GM21390 (cell line): ENCODE results near the gene ADSS1.

Experiments
- ATAC-seq: cut with Tn5 transposase; IDR thresholded peaks from one replicate; pipeline ENCODE4 v1.9.1; 2021; ENCODE audit not compliant: unreplicated experiment

The ADSS1 gene

GRCh38 chr14:104731320-104732294 lies 7.6 kb downstream of the ADSS1 start:
- no peak for ATAC-seq

- no peak for ATAC-seq
These were observed 8.4 kb downstream of the ADSS1 start for GRCh38 chr14:104732355-104732804.

DNA sequence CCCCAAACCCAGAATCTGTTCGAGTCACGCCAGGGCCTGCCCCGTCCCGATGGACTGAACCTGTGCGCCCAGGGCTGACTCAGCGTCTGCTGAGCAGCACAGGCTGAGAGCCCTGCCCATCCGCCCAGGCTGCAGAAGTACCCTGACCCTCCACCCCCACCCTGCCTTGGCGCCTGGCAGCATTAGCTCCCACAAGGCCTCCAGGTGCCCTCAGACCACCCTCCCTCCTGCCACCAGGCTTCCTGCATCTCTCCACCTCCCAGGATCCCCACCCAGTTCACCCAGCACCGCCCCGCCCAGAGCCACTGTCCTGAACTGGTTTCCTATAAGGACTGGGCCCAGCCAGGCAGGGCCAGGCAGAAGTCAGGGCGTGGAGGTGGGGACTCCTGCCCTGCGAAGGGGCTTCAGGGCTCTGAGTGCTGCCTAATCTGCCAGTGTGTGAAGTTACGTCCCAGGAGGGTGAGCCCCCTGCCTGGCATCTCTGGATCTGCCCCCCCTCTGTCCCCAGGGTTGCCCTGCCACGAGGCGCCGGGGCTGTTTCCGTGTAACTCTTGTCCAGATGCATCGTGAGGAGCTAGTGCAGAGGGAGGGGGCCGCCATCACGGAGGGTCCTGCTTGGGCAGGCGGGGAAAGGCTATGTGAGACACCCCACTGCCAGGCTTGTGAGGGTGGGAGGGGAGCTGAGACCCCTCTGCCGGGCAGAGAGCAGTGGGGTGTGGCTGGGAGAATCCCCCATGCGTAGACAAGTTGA lies 9.1 kb downstream of the ADSS1 start:
- no peak for ATAC-seq

DNA sequence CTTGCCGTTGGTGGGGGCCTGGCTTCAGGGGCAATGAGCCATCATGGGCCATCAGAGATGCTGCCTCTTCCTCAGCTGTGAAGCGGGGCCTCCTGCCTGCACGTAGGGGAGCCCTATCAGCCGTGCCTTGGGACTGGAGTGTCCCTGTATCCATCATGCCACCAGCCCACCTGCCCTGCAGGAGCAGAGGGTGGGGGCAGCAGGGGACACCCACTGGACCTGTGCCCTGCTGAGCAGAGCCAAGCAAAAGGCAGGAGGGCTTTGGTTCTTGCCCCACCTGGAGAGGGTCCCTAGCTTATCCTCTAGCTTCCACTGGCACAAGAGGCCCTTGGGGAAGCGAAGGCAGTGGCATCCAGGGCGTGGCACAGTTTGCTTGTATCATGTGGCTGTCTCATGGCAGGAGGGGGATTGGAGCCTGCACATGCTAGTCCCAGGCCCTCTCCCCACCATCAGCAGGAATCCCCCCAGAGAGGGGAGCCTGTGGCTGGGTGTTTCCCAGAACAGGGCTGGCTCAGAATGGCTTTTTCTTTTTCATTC lies 10.1 kb downstream of the ADSS1 start:
- ATAC-seq: no peak

GRCh38 chr14:104734601-104734990 lies 10.6 kb downstream of the ADSS1 start:
- no peak for ATAC-seq

DNA sequence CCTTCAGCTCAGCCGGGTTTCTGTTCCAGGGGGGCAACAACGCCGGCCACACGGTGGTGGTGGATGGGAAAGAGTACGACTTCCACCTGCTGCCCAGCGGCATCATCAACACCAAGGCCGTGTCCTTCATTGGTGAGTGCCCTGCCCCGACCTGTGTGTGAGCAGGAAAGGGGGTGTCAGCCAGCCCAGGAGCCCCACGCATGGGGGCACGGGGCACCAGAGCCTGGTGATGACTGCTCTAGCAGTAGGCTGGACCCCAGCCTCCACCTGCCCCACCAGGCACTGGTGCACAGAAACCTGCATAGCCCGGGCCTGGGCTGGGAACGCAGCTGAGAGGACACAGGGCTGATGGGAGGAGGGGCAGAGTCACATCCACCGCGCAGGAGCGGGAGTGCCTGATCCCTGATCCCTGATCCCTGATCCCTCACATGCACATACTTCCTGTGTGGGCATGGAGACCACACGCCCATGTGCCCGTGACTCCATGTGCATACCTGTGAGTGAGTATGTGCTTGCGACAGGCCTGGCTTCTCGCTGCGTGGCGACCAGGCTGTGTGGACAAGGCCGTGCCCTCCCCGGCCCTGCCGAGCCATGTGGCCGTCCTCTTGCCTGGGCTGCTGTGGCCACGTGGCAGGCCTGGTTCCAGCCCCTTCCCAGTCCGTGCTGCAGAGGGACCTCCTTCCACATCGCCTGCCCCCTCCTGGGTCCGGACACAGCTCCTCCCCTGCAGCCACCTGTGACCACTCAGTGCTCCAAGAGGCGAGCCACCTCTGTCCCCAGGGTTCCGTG lies 11.2 kb downstream of the ADSS1 start:
- ATAC-seq: no peak

- no peak for ATAC-seq
These were observed 12.0 kb downstream of the ADSS1 start for GRCh38 chr14:104735830-104736642.

GRCh38 chr14:104738375-104739019 lies 14.5 kb downstream of the ADSS1 start:
- ATAC-seq: no peak

GRCh38 chr14:104739026-104739425 lies 15.0 kb downstream of the ADSS1 start:
- no peak for ATAC-seq

DNA sequence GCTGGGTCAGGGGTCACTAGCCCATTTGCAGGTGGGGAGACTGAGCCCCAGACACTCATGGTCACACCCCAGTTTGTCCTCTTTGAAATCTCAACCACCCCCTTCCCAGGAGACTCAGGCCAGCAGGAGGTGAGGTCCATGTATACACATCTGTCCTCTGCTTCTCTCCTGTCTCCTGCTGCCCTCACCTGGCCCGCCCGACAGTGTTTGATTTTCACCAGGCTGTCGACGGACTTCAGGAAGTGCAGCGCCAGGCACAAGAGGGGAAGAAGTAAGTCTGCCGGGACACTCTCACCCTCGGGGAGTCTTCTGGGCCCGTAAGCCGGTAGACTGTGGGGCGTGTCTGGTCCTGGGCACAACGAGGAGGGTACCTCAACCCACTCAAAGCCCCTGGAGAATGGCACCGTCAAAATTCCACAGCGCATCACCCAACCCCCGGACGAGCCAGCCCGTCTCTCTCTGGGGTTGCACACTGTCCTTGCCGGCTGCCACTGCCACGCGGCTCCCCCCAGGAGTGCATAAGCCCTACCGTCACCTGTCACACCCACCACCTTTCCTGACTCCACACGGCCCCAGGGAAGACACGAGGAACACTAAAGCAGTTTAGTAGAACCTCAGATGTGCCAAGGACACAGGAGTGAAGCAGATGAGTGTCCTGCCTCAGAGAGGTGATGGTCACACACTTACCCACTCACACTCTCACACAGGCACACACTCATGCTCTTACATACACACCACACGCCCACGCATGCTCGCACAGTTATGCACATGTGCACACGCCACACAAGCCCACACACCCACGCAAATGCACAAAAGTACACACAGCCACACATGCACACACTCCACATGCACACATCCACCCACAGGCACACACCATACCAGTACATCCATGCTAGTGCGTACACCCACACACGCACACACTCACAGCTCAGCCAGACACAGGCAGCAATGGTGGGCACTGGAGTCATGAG lies 15.8 kb downstream of the ADSS1 start:
- ATAC-seq: no peak

GRCh38 chr14:104741108-104741802 lies 17.2 kb downstream of the ADSS1 start:
- no peak for ATAC-seq

- ATAC-seq: no peak
These were observed 17.8 kb downstream of the ADSS1 start for GRCh38 chr14:104741803-104742251.

DNA sequence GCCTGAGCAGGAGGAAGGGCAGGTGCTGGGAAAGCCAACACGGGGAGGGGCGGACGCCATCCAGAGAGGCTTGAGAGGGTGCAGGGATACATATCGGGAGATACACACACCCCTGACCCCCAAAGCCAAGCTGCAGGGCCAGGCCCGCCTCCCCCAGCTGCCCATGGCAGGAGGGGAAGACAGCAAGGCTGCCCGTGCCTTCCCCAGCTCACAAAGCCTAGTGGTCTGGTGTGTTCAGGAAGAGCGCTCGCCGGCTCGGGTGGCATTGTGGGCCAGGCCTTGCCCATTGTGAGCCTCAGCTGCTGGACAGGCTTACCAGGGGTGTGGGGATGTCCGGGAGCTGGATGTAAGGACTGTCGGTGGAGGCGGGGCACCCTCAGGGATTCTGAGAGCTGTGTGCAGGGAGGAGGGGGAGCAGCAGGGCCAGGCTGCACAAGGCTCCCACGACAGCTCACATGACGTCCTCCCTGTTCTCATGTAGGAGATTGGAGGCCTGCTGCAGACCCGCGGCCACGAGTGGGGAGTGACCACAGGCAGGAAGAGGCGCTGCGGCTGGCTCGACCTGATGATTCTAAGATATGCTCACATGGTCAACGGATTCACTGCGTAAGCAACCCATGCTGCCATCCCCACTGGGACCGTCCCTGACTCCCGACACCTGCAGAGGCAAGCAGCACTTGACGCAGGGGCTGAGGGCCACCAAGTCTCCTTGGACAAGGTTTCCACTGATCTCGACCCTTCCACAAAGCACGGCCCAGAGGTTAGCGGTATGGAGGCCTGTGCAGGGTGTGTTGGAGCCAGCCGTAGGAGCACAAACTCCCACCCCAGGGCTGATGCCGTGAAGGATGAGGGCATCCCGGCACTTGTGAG lies 18.8 kb downstream of the ADSS1 start:
- no peak for ATAC-seq

DNA sequence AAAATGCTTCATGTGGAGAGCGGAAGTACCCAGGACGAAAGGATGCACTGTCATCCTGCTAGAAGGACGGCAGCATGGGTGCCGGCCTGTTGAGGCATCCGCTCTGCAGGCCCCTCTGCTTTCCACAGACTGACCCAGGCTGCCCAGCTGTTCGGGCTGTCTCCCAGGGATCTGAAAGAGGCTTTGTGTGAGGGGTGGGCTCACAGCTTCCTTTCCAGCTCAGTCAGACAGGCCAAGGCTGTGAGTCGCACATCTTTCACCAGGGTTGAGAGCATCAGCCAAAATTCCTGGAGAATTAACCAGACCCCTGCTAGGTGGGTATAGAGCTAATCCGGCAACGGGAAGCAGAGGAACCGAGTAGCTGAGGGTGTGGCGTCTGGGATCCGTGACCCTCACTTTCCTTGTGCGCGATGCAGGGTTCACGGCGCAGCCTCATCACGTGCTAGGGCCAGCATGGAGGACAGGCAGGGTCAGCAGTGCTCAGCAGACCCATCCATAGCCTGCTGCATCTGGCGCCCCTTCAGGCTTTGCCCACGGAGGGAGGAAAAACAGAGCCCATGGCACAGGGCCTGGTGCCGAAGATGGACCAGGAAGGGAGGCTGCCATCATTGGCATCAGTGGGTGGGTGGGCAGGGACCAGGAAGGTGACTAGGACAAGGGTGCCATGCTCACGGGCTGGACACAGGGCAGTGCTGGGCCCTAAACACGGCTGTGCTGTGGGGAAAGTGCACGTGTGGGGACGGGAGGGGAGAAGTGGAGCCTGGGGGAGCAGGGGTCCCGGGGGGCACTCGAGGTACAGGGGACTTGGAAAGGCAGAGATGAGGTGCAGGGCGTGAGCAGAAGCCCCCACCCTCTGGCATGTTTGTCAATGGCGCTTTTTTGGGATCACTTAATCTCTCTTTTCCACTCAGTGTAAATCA lies 19.7 kb downstream of the ADSS1 start:
- no peak for ATAC-seq

- ATAC-seq: no peak
These were observed 20.5 kb downstream of the ADSS1 start for GRCh38 chr14:104744484-104744883.

- no peak for ATAC-seq
These were observed 21.4 kb downstream of the ADSS1 start for GRCh38 chr14:104745431-104745830.
